H9 (cell line): ENCODE measurements around the gene ZNF627. TPM values are rescaled to one million over a fixed set of nuclear protein-coding genes. Genes with fewer than 3 reads are reported as not detected.

ENCODE experiments used
- DNase-seq: peaks from one replicate; pipeline ENCODE4 v3.0.0-alpha.2; 2017
- H2AFZ ChIP-seq: one replicate; pipeline ENCODE4 v1.6.1; 2013; ENCODE audit warnings: mild to moderate bottlenecking, low read length, control low read depth, moderate library complexity
- H2AK5ac ChIP-seq: 2 replicates; pipeline ENCODE4 v1.6.1; 2013; ENCODE audit warnings: low read length, control low read depth, mixed read lengths; ENCODE audit not compliant: insufficient read length
- H2BK120ac ChIP-seq: one replicate; pipeline ENCODE4 v1.6.1; 2013; ENCODE audit warnings: low read depth, mild to moderate bottlenecking, low read length, control low read depth, inconsistent platforms; ENCODE audit not compliant: poor library complexity, severe bottlenecking
- H2BK12ac ChIP-seq: 2 replicates; pipeline ENCODE4 v1.6.1; 2013; ENCODE audit warnings: low read length, control low read depth, mixed read lengths, low read depth; ENCODE audit not compliant: insufficient read length
- H2BK15ac ChIP-seq: 2 replicates; pipeline ENCODE4 v1.6.1; 2013; ENCODE audit warnings: low read depth, low read length, control low read depth
- H2BK20ac ChIP-seq: one replicate; pipeline ENCODE4 v1.6.1; 2013; ENCODE audit warnings: low read depth, mild to moderate bottlenecking, low read length, control low read depth, inconsistent platforms; ENCODE audit not compliant: poor library complexity, severe bottlenecking
- H2BK5ac ChIP-seq: 2 replicates; pipeline ENCODE4 v1.6.1; 2013; ENCODE audit warnings: low read length, control low read depth, mixed read lengths; ENCODE audit not compliant: insufficient read length
- H3K14ac ChIP-seq: 2 replicates; pipeline ENCODE4 v1.6.1; 2013; ENCODE audit warnings: low read length, control low read depth; ENCODE audit not compliant: insufficient read depth
- H3K18ac ChIP-seq: 2 replicates; pipeline ENCODE4 v1.6.1; 2013; ENCODE audit warnings: low read depth, mild to moderate bottlenecking, mixed read lengths, low read length, control low read depth; ENCODE audit not compliant: insufficient read length
- H3K23ac ChIP-seq: 2 replicates; pipeline ENCODE4 v1.6.1; 2013; ENCODE audit warnings: low read length, control low read depth, mixed read lengths, low read depth; ENCODE audit not compliant: insufficient read length
- H3K23me2 ChIP-seq: 2 replicates; pipeline ENCODE4 v1.6.1; 2013; ENCODE audit warnings: low read depth, mild to moderate bottlenecking, mixed read lengths, low read length, control low read depth; ENCODE audit not compliant: insufficient read length, poor library complexity, severe bottlenecking
- H3K27ac ChIP-seq: 2 replicates; pipeline ENCODE4 v1.5.1; 2013; ENCODE audit warnings: low read length, control low read depth, mixed read lengths, low read depth; ENCODE audit not compliant: insufficient read length
- H3K27me3 ChIP-seq: 2 replicates; pipeline ENCODE4 v1.6.1; 2013; ENCODE audit warnings: low read length, control low read depth, inconsistent platforms; ENCODE audit not compliant: insufficient read depth
- H3K4ac ChIP-seq: 2 replicates; pipeline ENCODE4 v1.6.1; 2013; ENCODE audit warnings: low read depth, mild to moderate bottlenecking, control low read depth, inconsistent platforms, low read length, moderate library complexity
- H3K4me1 ChIP-seq: 2 replicates; pipeline ENCODE4 v1.6.1; 2013; ENCODE audit warnings: low read length, control low read depth, inconsistent platforms; ENCODE audit not compliant: insufficient read depth
- H3K4me2 ChIP-seq: 2 replicates; pipeline ENCODE4 v1.6.1; 2013; ENCODE audit warnings: low read length, control low read depth, mixed read lengths; ENCODE audit not compliant: insufficient read length, insufficient read depth
- H3K56ac ChIP-seq: 2 replicates; pipeline ENCODE4 v1.6.1; 2013; ENCODE audit warnings: low read depth, mild to moderate bottlenecking, mixed read lengths, low read length, control low read depth; ENCODE audit not compliant: insufficient read length
- H3K79me1 ChIP-seq: 2 replicates; pipeline ENCODE4 v1.6.1; 2013; ENCODE audit warnings: low read depth, mild to moderate bottlenecking, moderate library complexity, low read length, control low read depth, inconsistent platforms; ENCODE audit not compliant: insufficient read depth, poor library complexity, severe bottlenecking
- H3K79me2 ChIP-seq: 2 replicates; pipeline ENCODE4 v1.6.1; 2013; ENCODE audit warnings: low read length, control low read depth, inconsistent platforms; ENCODE audit not compliant: insufficient read depth
- H3K9ac ChIP-seq: 2 replicates; pipeline ENCODE4 v1.6.1; 2013; ENCODE audit warnings: low read length, control low read depth, mixed read lengths; ENCODE audit not compliant: insufficient read length; ENCODE audit errors: extremely low read depth
- H3K9me3 ChIP-seq: one replicate; pipeline ENCODE4 v1.6.1; 2013; ENCODE audit warnings: low read depth, low read length, inconsistent platforms; ENCODE audit not compliant: control insufficient read depth
- H3T11ph ChIP-seq: one replicate; pipeline ENCODE4 v1.6.1; 2013; ENCODE audit warnings: mild to moderate bottlenecking, low read length, control low read depth, inconsistent platforms
- H4K20me1 ChIP-seq: one replicate; pipeline ENCODE4 v1.6.1; 2013; ENCODE audit not compliant: control insufficient read depth, insufficient read length, insufficient read depth
- H4K5ac ChIP-seq: 2 replicates; pipeline ENCODE4 v1.6.1; 2013; ENCODE audit warnings: low read depth, mild to moderate bottlenecking, mixed read lengths, low read length, control low read depth; ENCODE audit not compliant: insufficient read length
- H4K8ac ChIP-seq: replicated peaks from 2 replicates; pipeline ENCODE4 v1.6.1; 2013; ENCODE audit warnings: low read length, control low read depth, mixed read lengths, low read depth; ENCODE audit not compliant: insufficient read length
- H4K91ac ChIP-seq: 2 replicates; pipeline ENCODE4 v1.6.1; 2013; ENCODE audit warnings: low read depth, mild to moderate bottlenecking, moderate library complexity, mixed read lengths, low read length, control low read depth; ENCODE audit not compliant: insufficient read length
- H3K27ac Mint-ChIP-seq, 3 experiments: 2 replicates in 2 of 3; 3 replicates in 1 of 3; pipeline ENCODE4 v1.8.0; 2020 to 2021; ENCODE audit warnings: mixed read lengths in 3 of 3, mild to moderate bottlenecking in 1 of 3, moderate library complexity in 1 of 3
- H3K27me3 Mint-ChIP-seq: 2 replicates; pipeline ENCODE4 v1.8.0; 2021; ENCODE audit warnings: low read depth, mild to moderate bottlenecking, moderate library complexity, mixed read lengths
- H3K36me3 Mint-ChIP-seq, 3 experiments: 2 replicates in 2 of 3; 3 replicates in 1 of 3; pipeline ENCODE4 v1.8.0; 2020 to 2021; ENCODE audit warnings: low read depth in 3 of 3, mixed read lengths in 3 of 3; ENCODE audit not compliant: insufficient read depth in 1 of 3
- H3K4me1 Mint-ChIP-seq, 2 experiments: 2 replicates each; pipeline ENCODE4 v1.8.0; 2020; ENCODE audit warnings: mixed read lengths in 2 of 2
- H3K4me3 Mint-ChIP-seq, 2 experiments: 2 replicates in 1 of 2; 3 replicates in 1 of 2; pipeline ENCODE4 v1.8.0; 2020 to 2021; ENCODE audit warnings: mild to moderate bottlenecking in 2 of 2, mixed read lengths in 2 of 2, moderate library complexity in 1 of 2
- H3K9me3 Mint-ChIP-seq, 2 experiments: 2 replicates in 1 of 2; 3 replicates in 1 of 2; pipeline ENCODE4 v1.8.0; 2020; ENCODE audit warnings: mild to moderate bottlenecking in 2 of 2, mixed read lengths in 2 of 2, moderate library complexity in 1 of 2
- WGBS: extraction: QIAGEN DNeasy Blood & Tissue Kit; methylation state at CpG from one replicate; pipeline ENCODE4 v1.1.7; 2013; ENCODE audit warnings: missing lambda C conversion rate, low lambda C conversion rate, mixed read lengths; ENCODE audit not compliant: insufficient read length; ENCODE audit errors: extremely low coverage; 5-methylcytosine and 5-hydroxymethylcytosine counted together
- total RNA-seq: library from RNA; stranded (reverse); gene quantifications from 2 replicates; pipeline ENCODE4 v1.2.1, GENCODE V29; 2021
- TF ChIP-seq, protein P1 (sequence below): fragments of 200-600 bp; sonication (generic); conservative IDR thresholded peaks from 3 replicates; pipeline ENCODE4 v1.8.0; 2021; ENCODE audit warnings: antibody characterized with exemption, mild to moderate bottlenecking

Gene ZNF627
- total RNA-seq, 1 experiment from 2014 or later, result 12.8 TPM

- peaks cover 5 to 13% of the 10 kb centered on the region in 2 experiments for H3K4me1 Mint-ChIP-seq
- Histone ChIP-seq H4K20me1 (no peaks in the 10 kb centered on the region), H3K14ac (no peak overlapping the region), H2BK5ac (no peak overlapping the region), H4K8ac (no peak overlapping the region), H3K79me1 (peaks cover 2% of the 10 kb centered on the region), H3K9ac (no peak overlapping the region), H3K9me3 (no peaks in the 10 kb centered on the region), H3K56ac (no peak overlapping the region), H2BK120ac (no peak overlapping the region), H3K18ac (no peak overlapping the region), H2BK15ac (no peak overlapping the region), H4K91ac (no peak overlapping the region), H2BK20ac (no peak overlapping the region), H3K27me3 (no peaks in the 10 kb centered on the region), H2AFZ (no peak overlapping the region), H3K4ac (no peak overlapping the region), H3K27ac (no peak overlapping the region), H3K4me2 (no peak overlapping the region), H3K23ac (no peak overlapping the region), H2BK12ac (no peak overlapping the region), H3T11ph (no peak overlapping the region), H3K23me2 (peaks cover 9% of the 10 kb centered on the region), H3K4me1 (no peaks in the 10 kb centered on the region), H4K5ac (no peak overlapping the region), H2AK5ac (no peak overlapping the region), H3K79me2 (peaks cover 17% of the 10 kb centered on the region; the same call in 1 of the 2 replicates)
- no peak for DNase-seq
- H3K27ac Mint-ChIP-seq, result no peak overlapping the region; a peak in 1 of 7 replicates
- H3K4me3 Mint-ChIP-seq, result peak overlapping the region; percentile 5 to 19; a peak in 1 of 5 replicates
- H3K27me3 Mint-ChIP-seq, result no peaks in the 10 kb centered on the region; the same call in 1 of the 2 replicates
- no CpG with 5 or more reads among the region's 6 CpGs for WGBS
- TF ChIP-seq, protein P1, sequence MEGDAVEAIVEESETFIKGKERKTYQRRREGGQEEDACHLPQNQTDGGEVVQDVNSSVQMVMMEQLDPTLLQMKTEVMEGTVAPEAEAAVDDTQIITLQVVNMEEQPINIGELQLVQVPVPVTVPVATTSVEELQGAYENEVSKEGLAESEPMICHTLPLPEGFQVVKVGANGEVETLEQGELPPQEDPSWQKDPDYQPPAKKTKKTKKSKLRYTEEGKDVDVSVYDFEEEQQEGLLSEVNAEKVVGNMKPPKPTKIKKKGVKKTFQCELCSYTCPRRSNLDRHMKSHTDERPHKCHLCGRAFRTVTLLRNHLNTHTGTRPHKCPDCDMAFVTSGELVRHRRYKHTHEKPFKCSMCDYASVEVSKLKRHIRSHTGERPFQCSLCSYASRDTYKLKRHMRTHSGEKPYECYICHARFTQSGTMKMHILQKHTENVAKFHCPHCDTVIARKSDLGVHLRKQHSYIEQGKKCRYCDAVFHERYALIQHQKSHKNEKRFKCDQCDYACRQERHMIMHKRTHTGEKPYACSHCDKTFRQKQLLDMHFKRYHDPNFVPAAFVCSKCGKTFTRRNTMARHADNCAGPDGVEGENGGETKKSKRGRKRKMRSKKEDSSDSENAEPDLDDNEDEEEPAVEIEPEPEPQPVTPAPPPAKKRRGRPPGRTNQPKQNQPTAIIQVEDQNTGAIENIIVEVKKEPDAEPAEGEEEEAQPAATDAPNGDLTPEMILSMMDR, result no peak
- peaks cover 13 to 35% (median 27%) of the 10 kb centered on the region in 3 experiments; a peak in 6 of 7 replicates for H3K36me3 Mint-ChIP-seq
- peaks cover 0 to 3% of the 10 kb centered on the region in 2 experiments; a peak in 1 of 5 replicates for H3K9me3 Mint-ChIP-seq
These were observed 42.0 kb upstream of the ZNF627 start for GRCh38 chr19:11555246-11555645.
